GM23338 (cell line): ENCODE measurements around the gene DUS2. TPM values are rescaled to one million over a fixed set of nuclear protein-coding genes. Genes with fewer than 3 reads are reported as not detected.
A peak's percentile ranks its signal among the peaks of the same experiment; 100 is the strongest.

Experiments
- ATAC-seq: fragments of 200-7000 bp; cut with Tn5 transposase; 3 replicates; pipeline ENCODE4 v1.9.1; 2020
- DNase-seq: peaks from one replicate; pipeline ENCODE4 v3.0.0-alpha.2; 2015; ENCODE audit warnings: low spot score
- H2AFZ ChIP-seq: fragments of 200-600 bp; sonication (generic); 2 replicates; pipeline ENCODE4 v1.8.0; 2016; ENCODE audit warnings: antibody characterized with exemption, mild to moderate bottlenecking, moderate library complexity
- H3F3A ChIP-seq: fragments of 200-600 bp; sonication (generic); replicated peaks from 2 replicates; pipeline ENCODE4 v1.8.0; 2017; ENCODE audit warnings: antibody characterized with exemption, mixed run types, low read depth
- H3K27ac ChIP-seq: fragments of 200-600 bp; sonication (generic); 2 replicates; pipeline ENCODE4 v1.6.1; 2016; ENCODE audit warnings: low read depth
- H3K27me3 ChIP-seq: fragments of 200-600 bp; sonication (generic); 2 replicates; pipeline ENCODE4 v1.8.0; 2016; ENCODE audit warnings: mild to moderate bottlenecking, mixed run types, moderate library complexity; ENCODE audit not compliant: insufficient read depth
- H3K36me3 ChIP-seq: fragments of 200-600 bp; sonication (generic); 2 replicates; pipeline ENCODE4 v1.8.0; 2016; ENCODE audit warnings: mild to moderate bottlenecking; ENCODE audit not compliant: insufficient read depth
- H3K4me1 ChIP-seq: fragments of 200-600 bp; sonication (generic); 2 replicates; pipeline ENCODE4 v1.8.0; 2016; ENCODE audit warnings: mild to moderate bottlenecking, moderate library complexity; ENCODE audit not compliant: insufficient read depth
- H3K4me2 ChIP-seq: fragments of 200-600 bp; sonication (generic); 2 replicates; pipeline ENCODE4 v1.7.1; 2017; ENCODE audit warnings: mixed run types
- H3K4me3 ChIP-seq: fragments of 200-600 bp; sonication (generic); 2 replicates; pipeline ENCODE4 v1.6.1; 2016; ENCODE audit warnings: mixed run types
- H3K79me2 ChIP-seq: fragments of 200-600 bp; sonication (generic); replicated peaks from 2 replicates; pipeline ENCODE4 v1.8.0; 2017; ENCODE audit warnings: mild to moderate bottlenecking; ENCODE audit not compliant: insufficient read depth
- H3K9me2 ChIP-seq: fragments of 200-600 bp; sonication (generic); 2 replicates; pipeline ENCODE4 v1.8.0; 2017; ENCODE audit not compliant: insufficient read depth
- H4K20me1 ChIP-seq: fragments of 200-600 bp; sonication (generic); replicated peaks from 2 replicates; pipeline ENCODE4 v1.8.0; 2017; ENCODE audit warnings: mild to moderate bottlenecking; ENCODE audit not compliant: insufficient read depth
- H3K27ac Mint-ChIP-seq: 2 replicates; pipeline ENCODE4 v1.8.0; 2020; ENCODE audit warnings: inconsistent platforms, mild to moderate bottlenecking, moderate library complexity, mixed read lengths
- H3K27me3 Mint-ChIP-seq: 3 replicates; pipeline ENCODE4 v1.8.0; 2022; ENCODE audit warnings: low read depth, mild to moderate bottlenecking, moderate library complexity, mixed read lengths, inconsistent platforms; ENCODE audit not compliant: insufficient read depth, poor library complexity
- H3K36me3 Mint-ChIP-seq: 3 replicates; pipeline ENCODE4 v1.8.0; 2021; ENCODE audit warnings: low read depth, mild to moderate bottlenecking, inconsistent platforms, moderate library complexity, mixed read lengths
- H3K4me1 Mint-ChIP-seq: 3 replicates; pipeline ENCODE4 v1.8.0; 2020; ENCODE audit warnings: mild to moderate bottlenecking, inconsistent platforms, mixed read lengths
- H3K4me3 Mint-ChIP-seq: 3 replicates; pipeline ENCODE4 v1.8.0; 2021; ENCODE audit warnings: moderate library complexity, mild to moderate bottlenecking, inconsistent platforms, mixed read lengths
- H3K9me3 Mint-ChIP-seq: 3 replicates; pipeline ENCODE4 v1.8.0; 2020; ENCODE audit warnings: moderate library complexity, mild to moderate bottlenecking, inconsistent platforms, mixed read lengths
- NANOG ChIP-seq: IDR thresholded peaks from 2 replicates; pipeline ENCODE4 v1.6.1; 2016; ENCODE audit warnings: antibody characterized with exemption, borderline replicate concordance
- polyA plus RNA-seq: library from polyadenylated mRNA; unstranded; fragments of >200 nt; fragmentation: Nextera tagmentation; extraction: Ambion mirVana; gene quantifications from 2 replicates; pipeline ENCODE4 v1.2.1, GENCODE V29; 2016
- total RNA-seq: library from RNA; depleted of rRNA; stranded (reverse); fragments of >200 nt; shearing (Covaris generic); gene quantifications from 2 replicates; pipeline ENCODE4 v1.2.3, GENCODE V29; 2014
- TF ChIP-seq, protein P1 (sequence below), 2 experiments: fragments of 200-600 bp in 1 of 2; sonication (generic) in 1 of 2; conservative IDR thresholded peaks; 2 replicates each; pipeline versions ENCODE4 v1.5.1 to v1.6.1; 2016 to 2017; ENCODE audit warnings: antibody characterized with exemption in 2 of 2, low read depth in 2 of 2, mild to moderate bottlenecking in 2 of 2, moderate library complexity in 1 of 2
- TF ChIP-seq, protein P2 (sequence below): IDR thresholded peaks from one replicate; pipeline ENCODE4 v1.6.1; 2018; ENCODE audit warnings: antibody characterized with exemption; ENCODE audit not compliant: unreplicated experiment

Gene DUS2
- total and polyA plus RNA-seq, 2 experiments from 2014 or later, result 13.3 to 26.4 TPM

GRCh38 chr16:68093816-68094613 is 70.9 kb downstream of the DUS2 start:
- Histone ChIP-seq H3K79me2 (peaks cover 98% of the 10 kb centered on the region), H2AFZ (no peak overlapping the region), H3F3A (no peaks in the 10 kb centered on the region), H3K27ac (no peak overlapping the region), H3K4me1 (peaks cover 28% of the 10 kb centered on the region), H3K4me3 (no peak overlapping the region), H4K20me1 (peaks cover 45% of the 10 kb centered on the region), H3K27me3 (no peaks in the 10 kb centered on the region), H3K36me3 (no peaks in the 10 kb centered on the region), H3K9me2 (no peaks in the 10 kb centered on the region), H3K4me2 (peak overlapping the region; percentile 55; the same call in 1 of the 2 replicates)
- H3K4me3 Mint-ChIP-seq, result no peak overlapping the region
- H3K36me3 Mint-ChIP-seq, result no peaks in the 10 kb centered on the region
- no peaks in the 10 kb centered on the region for H3K27me3 Mint-ChIP-seq
- no peak for TF ChIP-seq NANOG
- TF ChIP-seq, protein P1, sequence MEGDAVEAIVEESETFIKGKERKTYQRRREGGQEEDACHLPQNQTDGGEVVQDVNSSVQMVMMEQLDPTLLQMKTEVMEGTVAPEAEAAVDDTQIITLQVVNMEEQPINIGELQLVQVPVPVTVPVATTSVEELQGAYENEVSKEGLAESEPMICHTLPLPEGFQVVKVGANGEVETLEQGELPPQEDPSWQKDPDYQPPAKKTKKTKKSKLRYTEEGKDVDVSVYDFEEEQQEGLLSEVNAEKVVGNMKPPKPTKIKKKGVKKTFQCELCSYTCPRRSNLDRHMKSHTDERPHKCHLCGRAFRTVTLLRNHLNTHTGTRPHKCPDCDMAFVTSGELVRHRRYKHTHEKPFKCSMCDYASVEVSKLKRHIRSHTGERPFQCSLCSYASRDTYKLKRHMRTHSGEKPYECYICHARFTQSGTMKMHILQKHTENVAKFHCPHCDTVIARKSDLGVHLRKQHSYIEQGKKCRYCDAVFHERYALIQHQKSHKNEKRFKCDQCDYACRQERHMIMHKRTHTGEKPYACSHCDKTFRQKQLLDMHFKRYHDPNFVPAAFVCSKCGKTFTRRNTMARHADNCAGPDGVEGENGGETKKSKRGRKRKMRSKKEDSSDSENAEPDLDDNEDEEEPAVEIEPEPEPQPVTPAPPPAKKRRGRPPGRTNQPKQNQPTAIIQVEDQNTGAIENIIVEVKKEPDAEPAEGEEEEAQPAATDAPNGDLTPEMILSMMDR (conservative IDR thresholded peaks at IDR 0.05; ENCODE audit: low read depth in 2 of 2), result peak; percentile 65 to 68
- 0 out of 2 replicates have a peak overlapping the region, but pooled peaks have one; percentile 10 for H3K27ac Mint-ChIP-seq
- H3K9me3 Mint-ChIP-seq, result no peaks in the 10 kb centered on the region
- DNase-seq (peak; percentile 68), ATAC-seq (peak; percentile 87)
- H3K4me1 Mint-ChIP-seq, result peaks cover 43% of the 10 kb centered on the region

GRCh38 chr16:68094614-68094934 is 71.5 kb downstream of the DUS2 start:
- peaks cover 42% of the 10 kb centered on the region for H3K4me1 Mint-ChIP-seq
- Histone ChIP-seq H3K27me3 (no peaks in the 10 kb centered on the region), H3K9me2 (no peaks in the 10 kb centered on the region), H4K20me1 (peaks cover 47% of the 10 kb centered on the region), H3K27ac (no peak overlapping the region), H3K36me3 (no peaks in the 10 kb centered on the region), H3K4me2 (peak overlapping the region; percentile 55), H3K4me3 (no peak overlapping the region), H3K79me2 (peaks cover 98% of the 10 kb centered on the region), H2AFZ (no peak overlapping the region), H3K4me1 (peaks cover 28% of the 10 kb centered on the region), H3F3A (no peaks in the 10 kb centered on the region)
- ATAC-seq (no peak), DNase-seq (no peak)
- TF ChIP-seq, protein P2, sequence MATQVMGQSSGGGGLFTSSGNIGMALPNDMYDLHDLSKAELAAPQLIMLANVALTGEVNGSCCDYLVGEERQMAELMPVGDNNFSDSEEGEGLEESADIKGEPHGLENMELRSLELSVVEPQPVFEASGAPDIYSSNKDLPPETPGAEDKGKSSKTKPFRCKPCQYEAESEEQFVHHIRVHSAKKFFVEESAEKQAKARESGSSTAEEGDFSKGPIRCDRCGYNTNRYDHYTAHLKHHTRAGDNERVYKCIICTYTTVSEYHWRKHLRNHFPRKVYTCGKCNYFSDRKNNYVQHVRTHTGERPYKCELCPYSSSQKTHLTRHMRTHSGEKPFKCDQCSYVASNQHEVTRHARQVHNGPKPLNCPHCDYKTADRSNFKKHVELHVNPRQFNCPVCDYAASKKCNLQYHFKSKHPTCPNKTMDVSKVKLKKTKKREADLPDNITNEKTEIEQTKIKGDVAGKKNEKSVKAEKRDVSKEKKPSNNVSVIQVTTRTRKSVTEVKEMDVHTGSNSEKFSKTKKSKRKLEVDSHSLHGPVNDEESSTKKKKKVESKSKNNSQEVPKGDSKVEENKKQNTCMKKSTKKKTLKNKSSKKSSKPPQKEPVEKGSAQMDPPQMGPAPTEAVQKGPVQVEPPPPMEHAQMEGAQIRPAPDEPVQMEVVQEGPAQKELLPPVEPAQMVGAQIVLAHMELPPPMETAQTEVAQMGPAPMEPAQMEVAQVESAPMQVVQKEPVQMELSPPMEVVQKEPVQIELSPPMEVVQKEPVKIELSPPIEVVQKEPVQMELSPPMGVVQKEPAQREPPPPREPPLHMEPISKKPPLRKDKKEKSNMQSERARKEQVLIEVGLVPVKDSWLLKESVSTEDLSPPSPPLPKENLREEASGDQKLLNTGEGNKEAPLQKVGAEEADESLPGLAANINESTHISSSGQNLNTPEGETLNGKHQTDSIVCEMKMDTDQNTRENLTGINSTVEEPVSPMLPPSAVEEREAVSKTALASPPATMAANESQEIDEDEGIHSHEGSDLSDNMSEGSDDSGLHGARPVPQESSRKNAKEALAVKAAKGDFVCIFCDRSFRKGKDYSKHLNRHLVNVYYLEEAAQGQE, result no peak
- TF ChIP-seq, protein P1 (conservative IDR thresholded peaks at IDR 0.05; ENCODE audit: low read depth in 2 of 2), result peak in 1 of 2 experiments; percentile 14; a peak in 1 of 4 replicates
- H3K27ac Mint-ChIP-seq, result peak overlapping the region; percentile 89
- no peaks in the 10 kb centered on the region for H3K9me3 Mint-ChIP-seq
- peak overlapping the region; percentile 16; the same call in 1 of the 3 replicates for H3K4me3 Mint-ChIP-seq
- H3K27me3 Mint-ChIP-seq, result no peaks in the 10 kb centered on the region
- no peaks in the 10 kb centered on the region for H3K36me3 Mint-ChIP-seq
